ENCODE results near the gene ALK.
A peak's percentile ranks its signal among the peaks of the same experiment; 100 is the strongest.

The ALK gene

DNA sequence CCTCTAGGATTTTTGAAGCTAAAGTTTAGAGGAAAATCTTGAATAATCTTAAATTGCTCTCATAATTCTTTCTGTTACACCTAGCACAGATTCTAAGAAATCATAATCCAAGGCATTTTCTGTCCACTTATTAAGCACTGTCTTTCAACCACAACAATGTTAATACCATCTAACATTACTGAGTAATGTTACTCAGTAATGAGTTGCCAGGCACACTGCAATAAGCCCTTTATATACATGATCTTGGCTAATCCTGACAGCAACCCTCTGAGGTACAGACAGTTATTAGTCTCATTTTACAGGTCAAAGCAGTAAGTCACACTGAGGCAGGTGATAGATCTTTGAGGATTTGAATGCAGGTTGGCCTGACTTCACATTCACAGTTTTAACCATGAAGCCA, 291.9 kb downstream of the ALK start:
- DNase-seq (ENCODE audit: low read depth), result no peak
- no peak overlapping the region for H3K4me3 ChIP-seq (ENCODE audit: low read depth, low read length)

DNA sequence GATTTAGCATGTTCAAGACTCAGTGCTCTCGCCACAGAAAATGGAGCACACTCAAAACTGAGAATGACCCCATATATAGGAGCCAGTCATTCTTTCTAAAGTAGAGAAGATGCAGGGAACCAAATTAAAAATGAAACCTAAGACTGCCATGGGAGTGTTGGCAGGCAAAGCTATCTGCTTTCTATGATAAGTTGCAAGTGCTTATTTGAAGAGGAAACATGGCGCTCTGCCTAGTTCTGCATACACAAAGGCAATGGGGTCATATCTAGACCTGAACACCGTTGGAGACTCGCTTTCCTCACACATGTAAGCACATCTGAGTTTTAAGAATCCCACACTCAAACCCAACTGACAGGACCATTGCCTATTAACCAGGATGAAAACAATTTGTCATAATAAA, 292.5 kb downstream of the ALK start:
- DNase-seq (ENCODE audit: low read depth), result no peak

DNA sequence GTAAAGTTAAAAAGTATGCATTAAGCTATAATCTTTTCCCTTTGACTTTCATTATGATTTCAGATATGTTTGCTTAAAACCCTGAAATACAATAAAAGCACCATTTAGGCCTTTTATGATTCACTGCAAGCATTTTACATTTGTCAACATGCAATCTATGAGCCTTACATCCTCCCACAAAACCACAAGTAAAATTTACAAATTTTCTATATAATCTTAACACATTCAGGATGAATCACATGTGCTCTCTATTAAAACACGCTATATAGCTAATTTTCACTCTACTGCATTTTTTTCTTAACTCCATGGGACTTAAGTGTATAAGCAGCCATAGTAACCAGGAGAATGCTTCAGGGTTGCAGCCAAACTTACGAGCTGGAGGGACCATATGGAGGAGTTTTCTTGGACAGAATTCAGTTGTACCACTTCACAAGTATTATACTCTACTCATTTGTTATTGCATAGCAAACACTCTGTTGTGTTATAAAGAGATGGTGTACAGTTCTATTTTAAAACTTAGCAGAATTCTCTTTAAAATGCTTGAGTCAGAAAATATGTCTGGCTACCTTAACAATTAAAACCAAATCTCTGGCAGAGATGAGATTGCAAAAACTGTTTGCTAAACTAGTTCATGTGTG, 293.2 kb downstream of the ALK start:
- no peak overlapping the region for H3K4me3 ChIP-seq (ENCODE audit: low read depth, low read length)

More for the DNA sequence above, 292.5 kb downstream of the ALK start:
- no peak overlapping the region for H3K4me3 ChIP-seq (ENCODE audit: low read depth, low read length)

DNA sequence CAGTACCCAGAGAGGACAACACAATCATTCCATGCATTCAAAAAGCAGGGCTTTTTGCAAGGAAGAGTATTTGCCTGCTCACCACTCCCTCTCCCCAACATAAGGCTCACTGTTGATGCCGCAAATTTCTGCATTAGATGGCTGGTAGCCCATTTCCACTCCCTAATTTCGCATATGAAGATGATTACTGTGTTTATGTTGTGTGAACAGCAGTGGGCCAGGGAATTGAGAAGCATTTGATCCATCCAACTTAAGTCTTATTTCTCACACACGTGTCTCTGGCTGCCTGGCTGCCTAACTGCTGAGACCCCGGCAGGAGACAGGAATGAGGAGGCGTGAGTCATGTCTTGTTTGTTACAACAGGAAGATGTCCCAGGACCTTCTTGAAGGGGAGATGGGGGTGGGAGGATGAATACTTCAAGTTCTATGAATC, 294.1 kb downstream of the ALK start:
- H3K4me3 ChIP-seq (ENCODE audit: low read depth, low read length), result no peak overlapping the region
- DNase-seq (ENCODE audit: low read depth), result peak; percentile 78

More for the DNA sequence above, 293.2 kb downstream of the ALK start:
- peak; percentile 13 for DNase-seq (ENCODE audit: low read depth)

DNA sequence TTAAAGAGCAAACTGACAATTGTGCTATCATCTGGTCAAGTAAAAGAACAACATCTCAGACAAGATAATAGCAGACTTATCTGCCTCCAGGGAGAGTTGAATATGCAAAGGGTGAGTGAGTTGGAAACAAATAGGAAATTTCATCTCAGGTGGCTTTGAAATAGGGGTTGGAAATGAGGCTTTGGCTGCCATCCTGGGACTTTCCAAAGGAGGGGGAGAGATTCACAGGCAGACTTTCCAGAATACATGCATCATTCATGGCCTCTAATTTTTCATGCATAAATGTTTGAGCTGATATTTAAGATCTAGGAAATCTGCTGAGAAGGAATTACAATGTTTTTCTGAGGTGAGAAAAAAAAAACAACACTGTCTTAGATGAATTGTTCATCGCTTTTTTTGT, 300.5 kb downstream of the ALK start:
- DNase-seq (ENCODE audit: low read depth), result no peak
- H3K4me3 ChIP-seq (ENCODE audit: low read depth, low read length), result no peak overlapping the region

DNA sequence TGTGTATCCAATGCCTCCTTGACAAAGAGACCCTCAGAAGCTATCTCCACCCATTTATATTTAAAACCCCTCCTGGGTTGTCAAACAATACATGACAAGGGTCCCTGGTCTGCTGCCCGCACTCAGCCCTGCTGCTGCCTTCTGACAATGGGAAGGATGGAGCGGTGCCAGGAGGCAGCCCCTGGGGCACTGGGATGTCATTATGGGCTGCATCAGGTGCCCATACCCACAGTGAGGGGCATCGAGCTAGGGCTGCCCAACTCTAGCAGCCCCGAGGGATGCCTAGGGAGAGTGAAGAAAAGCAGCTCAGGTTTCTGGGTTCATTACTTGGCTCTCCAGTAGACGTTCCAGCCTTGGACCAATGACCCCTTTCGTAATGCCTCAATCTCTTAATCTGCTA, 301.7 kb downstream of the ALK start:
- no peak overlapping the region for H3K4me3 ChIP-seq (ENCODE audit: low read depth, low read length)
- DNase-seq (ENCODE audit: low read depth), result no peak

DNA sequence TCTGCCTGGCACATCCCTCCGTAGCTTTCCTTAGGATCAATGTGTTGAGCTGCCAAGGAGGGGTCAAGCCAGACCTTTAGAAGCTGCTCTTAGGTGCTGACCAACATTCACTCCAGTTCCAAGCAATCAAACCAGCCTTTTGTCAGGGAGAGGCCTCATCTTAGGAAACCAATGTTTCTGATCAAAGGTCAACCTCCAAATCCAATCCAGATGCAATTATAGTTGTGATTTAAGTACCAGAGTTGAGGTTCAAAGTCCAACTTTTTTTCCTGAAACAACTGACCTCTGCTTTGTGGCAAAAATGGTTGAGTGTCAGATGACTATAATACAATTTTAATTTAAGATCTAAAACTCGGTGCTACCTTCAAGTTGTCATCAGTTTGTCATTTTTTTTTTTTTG, 303.4 kb downstream of the ALK start:
- no peak overlapping the region for H3K4me3 ChIP-seq (ENCODE audit: low read depth, low read length)
- no peak for DNase-seq (ENCODE audit: low read depth)

DNA sequence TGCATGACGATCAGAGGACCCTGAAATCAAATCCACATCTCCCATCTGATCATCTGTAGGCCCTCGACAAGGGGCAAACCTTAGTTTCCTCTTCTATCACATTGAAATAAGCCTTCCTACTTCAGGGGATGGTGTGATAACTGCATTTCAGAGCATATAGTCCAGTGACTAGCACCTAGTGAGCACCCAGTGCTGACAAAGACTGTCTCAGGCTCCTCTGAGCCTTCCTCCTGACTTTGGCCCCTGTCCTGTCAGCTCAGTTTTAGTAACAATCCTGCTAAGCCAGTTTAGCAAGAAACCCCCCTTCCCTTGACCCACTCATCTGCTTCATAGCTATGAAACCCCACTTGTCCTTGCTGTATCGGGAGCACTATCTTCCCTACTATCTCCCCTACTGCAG, 304.0 kb downstream of the ALK start:
- H3K4me3 ChIP-seq (ENCODE audit: low read depth, low read length), result no peak overlapping the region
- no peak for DNase-seq (ENCODE audit: low read depth)

DNA sequence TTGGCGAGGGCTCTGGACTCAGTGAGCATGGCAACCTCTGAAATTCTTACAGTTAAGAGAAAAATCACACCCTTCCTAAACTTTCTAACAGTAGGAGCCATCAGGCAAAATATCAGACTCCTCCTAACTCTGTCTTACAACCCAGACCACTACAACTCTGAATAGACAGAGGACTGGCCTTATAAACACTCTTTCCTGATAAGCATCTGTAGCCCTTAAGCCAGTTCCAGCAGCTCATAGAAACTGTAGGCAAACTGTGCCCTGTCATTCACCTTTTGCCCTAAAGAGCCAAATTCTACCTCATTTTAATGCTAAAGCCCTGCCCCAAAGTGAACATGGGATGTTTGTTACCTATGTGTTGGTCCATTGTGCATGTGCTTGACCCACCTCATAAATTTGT, 304.8 kb downstream of the ALK start:
- H3K4me3 ChIP-seq (ENCODE audit: low read depth, low read length), result no peak overlapping the region
- no peak for DNase-seq (ENCODE audit: low read depth)

DNA sequence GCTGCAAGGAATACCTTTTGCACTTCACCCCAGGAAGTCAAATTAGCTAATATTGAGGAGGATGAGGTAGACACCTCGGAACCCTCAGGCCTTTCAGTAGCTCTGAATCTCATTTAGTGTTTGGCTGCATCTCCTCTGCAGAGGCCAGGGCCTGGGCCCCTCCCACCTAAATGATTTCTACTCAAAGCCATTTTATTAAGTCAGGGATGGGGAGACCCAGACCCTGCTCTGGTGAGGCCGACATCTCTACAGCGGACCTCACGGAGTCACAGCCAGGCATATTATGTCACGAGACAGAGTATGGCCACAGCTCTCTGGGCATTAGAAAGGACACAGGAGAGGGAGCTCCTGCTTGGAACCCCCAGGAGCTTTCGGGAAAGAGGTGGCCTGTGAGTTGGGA, 305.5 kb downstream of the ALK start:
- DNase-seq (ENCODE audit: low read depth), result no peak
- H3K4me3 ChIP-seq (ENCODE audit: low read depth, low read length), result no peak overlapping the region

DNA sequence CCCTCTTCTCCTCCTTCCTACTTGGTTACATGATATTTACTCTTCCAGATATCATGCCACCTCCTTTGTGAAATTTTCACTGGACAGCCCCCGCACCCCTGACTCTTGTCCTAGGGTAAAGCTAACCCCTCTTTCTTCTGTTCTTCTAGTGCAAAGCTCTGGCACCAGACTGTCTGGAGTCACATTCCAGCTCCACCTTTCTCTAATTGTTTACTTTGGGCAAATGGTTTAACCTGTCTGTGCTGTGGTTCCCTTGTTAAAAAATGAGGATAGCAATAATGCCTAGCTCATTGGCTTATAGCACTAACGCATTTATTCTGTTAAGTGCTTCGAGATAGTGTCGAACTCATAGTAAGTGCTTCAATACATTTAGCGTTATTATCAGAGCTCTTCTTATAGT, 306.2 kb downstream of the ALK start:
- no peak overlapping the region for H3K4me3 ChIP-seq (ENCODE audit: low read depth, low read length)
- no peak for DNase-seq (ENCODE audit: low read depth)

DNA sequence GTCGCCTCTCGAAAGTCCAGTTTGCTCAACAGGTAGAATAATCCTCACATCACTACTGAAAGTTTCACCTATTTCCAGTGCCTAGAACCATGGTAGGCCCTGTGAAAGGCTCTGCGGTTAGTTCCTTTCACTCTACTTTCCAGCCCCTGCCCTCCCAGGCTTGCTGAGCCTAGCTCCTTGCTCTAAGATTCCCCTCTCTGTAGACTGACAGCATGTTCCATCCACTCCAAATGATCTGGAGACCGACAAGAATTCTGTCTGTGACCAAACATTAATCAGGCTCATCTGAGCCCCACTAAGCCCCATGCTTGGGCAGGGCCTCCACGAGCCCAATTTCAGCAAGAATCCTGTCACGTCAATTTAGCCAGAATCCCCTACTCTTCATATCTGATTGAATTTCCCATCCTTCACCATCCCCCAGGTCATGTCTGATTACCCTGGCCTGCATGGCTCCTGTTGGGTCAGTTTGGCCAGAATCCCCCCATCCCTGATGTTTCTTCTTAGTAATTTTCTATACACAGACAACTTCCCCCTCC, 307.0 kb downstream of the ALK start:
- no peak overlapping the region for H3K4me3 ChIP-seq (ENCODE audit: low read depth, low read length)
- no peak for DNase-seq (ENCODE audit: low read depth)

DNA sequence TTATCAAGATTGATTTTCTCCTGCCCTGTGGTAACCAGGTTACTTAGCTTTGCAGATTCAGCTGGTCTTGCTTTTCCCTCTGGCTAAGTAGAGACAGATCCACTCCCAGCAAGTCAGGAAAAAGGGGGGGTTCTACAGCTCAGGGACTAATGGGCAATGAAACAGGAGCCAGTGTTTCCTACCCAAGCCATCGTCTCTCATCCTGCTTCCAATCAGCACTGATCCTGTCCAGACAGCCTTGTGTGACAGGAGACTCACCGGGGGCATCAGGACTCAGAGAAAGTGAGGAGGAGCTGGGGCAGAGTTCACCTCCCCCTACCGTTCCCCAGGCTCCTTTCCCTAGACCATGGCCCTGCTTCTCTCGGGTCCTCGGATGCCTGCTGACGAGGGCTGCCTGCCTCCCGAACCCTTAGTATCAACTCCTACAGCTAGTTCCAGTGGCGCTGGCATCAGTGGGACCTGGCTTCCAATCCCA, 307.6 kb downstream of the ALK start:
- no peak for DNase-seq (ENCODE audit: low read depth)
- H3K4me3 ChIP-seq (ENCODE audit: low read depth, low read length), result no peak overlapping the region

DNA sequence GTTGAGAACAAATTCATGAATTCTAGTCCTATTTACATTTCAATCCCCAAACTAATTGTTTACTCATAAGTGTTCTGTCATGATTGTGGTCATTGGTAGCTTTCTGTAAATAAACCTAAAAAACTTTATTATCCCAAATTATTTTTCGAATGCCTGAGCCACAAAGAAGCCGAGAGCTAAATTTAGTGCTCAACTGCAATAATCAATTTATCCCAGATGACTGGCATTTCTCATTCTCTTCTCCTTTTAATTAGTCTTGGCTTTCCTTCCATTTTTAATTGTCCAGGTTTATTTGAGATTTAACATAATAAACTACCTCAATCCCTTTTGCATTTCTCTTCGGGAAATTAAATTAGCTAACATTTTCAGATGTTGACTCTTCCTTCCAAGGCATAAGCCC, 308.3 kb downstream of the ALK start:
- no peak for DNase-seq (ENCODE audit: low read depth)
- H3K4me3 ChIP-seq (ENCODE audit: low read depth, low read length), result no peak overlapping the region

DNA sequence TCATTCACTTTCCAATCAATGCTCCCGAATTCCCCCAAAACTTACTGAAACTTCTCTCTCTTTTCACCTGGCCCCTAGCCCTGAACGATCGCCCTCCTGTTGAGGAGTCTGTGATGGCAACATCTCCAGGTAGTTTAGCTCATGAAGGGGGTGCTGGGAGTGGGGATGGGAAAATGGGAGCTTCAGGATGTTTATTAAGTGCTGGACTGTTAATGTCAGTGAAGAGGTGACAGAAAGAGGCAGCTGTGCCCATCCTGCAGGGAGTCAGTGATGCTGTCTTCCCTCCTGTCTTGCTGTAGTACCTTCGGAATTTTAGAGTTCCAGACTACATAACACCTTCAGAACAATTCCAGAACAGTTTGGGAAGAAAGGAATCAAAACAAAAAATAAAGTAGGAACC, 308.8 kb downstream of the ALK start:
- no peak overlapping the region for H3K4me3 ChIP-seq (ENCODE audit: low read depth, low read length)
- no peak for DNase-seq (ENCODE audit: low read depth)

DNA sequence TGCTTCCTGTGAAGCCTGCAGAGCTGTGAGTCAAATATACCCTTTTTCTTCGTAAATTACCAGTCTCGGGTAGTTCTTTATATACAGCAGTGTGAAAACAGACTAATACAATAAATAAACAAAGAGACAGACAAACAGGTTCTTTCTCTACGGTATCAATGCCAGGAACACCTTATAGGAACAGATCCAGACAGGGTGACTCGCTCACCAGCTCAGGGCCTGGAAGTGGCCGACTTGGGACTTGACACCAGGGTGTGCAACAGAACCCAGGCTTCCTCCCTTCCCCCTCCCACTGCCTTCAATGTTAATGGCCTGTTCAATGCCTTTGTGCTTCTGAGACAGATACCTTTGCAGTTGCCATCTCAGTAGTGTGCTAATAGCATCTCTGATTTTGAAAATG, 309.5 kb downstream of the ALK start:
- no peak overlapping the region for H3K4me3 ChIP-seq (ENCODE audit: low read depth, low read length)
- DNase-seq (ENCODE audit: low read depth), result no peak

DNA sequence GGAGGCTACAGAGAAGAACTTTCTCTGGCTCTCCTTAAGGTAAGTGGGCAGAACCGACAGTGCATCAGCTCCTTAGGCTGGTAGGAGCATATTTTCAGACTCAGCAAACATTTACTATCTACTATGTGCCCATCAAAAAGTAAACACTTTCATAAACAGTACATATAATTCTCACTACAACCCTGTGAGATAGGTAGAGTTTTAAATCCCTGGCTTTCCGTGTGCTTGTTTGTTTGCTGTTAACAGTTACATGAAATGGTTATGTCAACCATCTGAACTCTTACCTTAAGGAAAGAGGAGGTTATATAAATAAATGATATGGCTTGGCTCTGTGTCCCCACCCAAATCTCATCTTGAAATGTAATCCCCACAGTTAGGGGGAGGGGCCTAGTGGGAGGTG, 310.1 kb downstream of the ALK start:
- no peak overlapping the region for H3K4me3 ChIP-seq (ENCODE audit: low read depth, low read length)
- no peak for DNase-seq (ENCODE audit: low read depth)

DNA sequence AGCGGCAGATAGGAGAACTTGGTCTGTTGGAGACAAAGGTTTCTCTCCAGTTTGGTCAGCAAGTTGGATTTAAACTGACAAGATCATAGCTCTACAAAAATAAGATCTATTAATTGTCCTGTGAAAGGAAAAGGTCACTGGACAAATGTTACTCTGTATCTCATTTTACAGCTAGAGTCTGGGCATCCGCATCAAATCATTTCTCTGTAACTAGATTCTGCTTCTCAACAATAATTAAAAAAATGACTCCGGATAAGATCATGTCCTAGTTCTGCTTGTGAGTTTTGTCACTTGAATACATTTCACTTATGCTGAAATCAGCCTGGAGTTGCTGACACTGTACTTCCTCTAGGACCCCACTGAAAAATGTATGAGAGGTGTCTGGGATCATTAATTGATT, 310.8 kb downstream of the ALK start:
- H3K4me3 ChIP-seq (ENCODE audit: low read depth, low read length), result no peak overlapping the region
- DNase-seq (ENCODE audit: low read depth), result no peak

DNA sequence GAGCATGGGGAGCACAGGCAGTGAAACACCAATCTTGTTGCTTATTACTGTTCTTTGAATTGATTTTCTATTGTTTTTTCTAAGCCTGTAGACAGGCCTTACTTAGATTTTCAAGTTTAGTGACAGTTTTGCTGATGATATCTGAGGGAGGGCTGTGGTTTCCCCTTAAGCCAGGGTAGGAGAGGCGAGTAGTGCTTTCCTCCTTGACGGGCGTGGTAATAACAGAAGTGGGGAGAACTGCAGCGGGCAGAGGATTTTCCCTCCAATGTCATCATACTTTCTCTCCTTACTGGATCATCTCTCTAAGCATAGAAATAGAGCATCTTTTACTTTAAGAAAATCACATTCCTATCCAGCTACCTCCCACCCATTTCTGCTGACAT, 314.4 kb downstream of the ALK start:
- no peak overlapping the region for H3K4me3 ChIP-seq (ENCODE audit: low read depth, low read length)
- no peak for DNase-seq (ENCODE audit: low read depth)

DNA sequence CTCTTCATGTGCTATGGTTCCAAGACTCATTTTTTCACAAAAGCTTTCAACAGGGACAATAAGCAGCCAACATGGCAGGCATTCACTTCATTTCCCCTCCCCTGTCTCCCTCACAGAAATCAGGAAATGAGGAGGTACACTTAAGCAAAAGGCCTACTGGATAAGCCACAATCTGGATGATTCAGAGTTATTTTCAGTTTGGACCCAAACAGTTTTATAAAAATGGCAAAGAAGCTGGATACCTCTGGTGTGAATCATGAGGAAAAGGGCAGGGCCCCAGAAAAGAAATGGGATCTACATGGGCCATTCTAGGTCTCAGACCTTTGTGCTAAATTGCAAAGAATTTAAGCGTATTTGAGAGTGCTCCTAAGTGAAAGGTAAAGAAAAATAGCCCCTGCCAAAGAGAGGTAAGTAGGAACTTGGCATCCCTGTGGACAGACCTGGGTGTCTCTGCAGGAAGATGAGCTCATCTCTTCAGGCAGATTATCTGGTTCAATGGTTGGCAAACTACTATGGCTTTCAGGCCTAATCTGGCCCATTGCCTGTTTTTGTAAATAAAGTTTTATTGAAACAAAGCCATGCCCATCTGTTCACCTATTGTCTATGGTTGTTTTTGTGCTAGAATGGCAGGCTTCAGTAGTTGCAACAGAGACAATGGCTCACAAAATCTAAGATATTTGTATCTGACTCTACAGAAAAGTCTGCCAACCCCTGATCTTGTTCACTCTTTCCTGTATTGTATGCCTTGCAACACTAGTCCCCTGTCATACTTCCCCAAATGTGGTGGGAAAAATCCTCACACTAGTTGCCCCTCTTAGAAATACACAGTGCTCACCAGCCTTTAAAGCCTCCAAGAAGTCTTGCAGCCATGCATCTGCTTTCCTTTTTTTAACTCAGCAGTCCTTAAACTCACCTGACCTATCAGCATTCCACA, 315.0 kb downstream of the ALK start:
- H3K4me3 ChIP-seq (ENCODE audit: low read depth, low read length), result no peak overlapping the region
- DNase-seq (ENCODE audit: low read depth), result peak; percentile 71

DNA sequence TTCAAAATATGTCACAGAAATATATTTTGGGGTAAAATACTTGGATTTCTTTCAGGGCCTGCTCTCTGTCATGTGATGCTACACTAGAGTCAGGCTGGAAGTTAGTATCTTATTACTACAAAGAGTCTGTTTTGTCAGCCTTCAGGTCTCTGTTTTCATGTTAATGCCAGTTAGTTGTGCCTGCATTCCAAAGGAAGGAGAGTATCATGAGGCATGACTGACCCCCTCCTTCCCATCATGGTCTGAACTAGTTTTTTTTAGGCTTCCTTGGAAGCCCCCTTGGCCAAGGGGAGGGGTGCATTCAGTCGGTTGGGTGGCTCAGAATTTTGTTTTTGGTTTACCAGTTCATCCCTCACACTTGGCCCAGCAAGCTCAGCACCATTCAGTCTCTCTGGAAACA, 318.0 kb downstream of the ALK start:
- DNase-seq (ENCODE audit: low read depth), result no peak
- H3K4me3 ChIP-seq (ENCODE audit: low read depth, low read length), result no peak overlapping the region
